ENCODE data around the gene ATP9B.

Gene ATP9B

GRCh38 chr18:79418642-79419041 lies 349.4 kb downstream of the ATP9B start:
- no peak for DNase-seq

- no peak for DNase-seq
These were observed 351.0 kb downstream of the ATP9B start for GRCh38 chr18:79420033-79420745.

- DNase-seq: no peak
These were observed 352.2 kb downstream of the ATP9B start for GRCh38 chr18:79421275-79421857.

- DNase-seq: no peak
These were observed 353.0 kb downstream of the ATP9B start for GRCh38 chr18:79422022-79422782.

GRCh38 chr18:79422783-79423165 lies 353.6 kb downstream of the ATP9B start:
- no peak for DNase-seq

- no peak for DNase-seq
These were observed 354.2 kb downstream of the ATP9B start for GRCh38 chr18:79423211-79424007.

GRCh38 chr18:79424008-79424565 lies 354.9 kb downstream of the ATP9B start:
- DNase-seq: no peak

- no peak for DNase-seq
These were observed 355.8 kb downstream of the ATP9B start for GRCh38 chr18:79424880-79425568.

- DNase-seq: no peak
These were observed 356.3 kb downstream of the ATP9B start for GRCh38 chr18:79425569-79425886.

GRCh38 chr18:79426376-79427300 lies 357.4 kb downstream of the ATP9B start:
- no peak for DNase-seq

- DNase-seq: no peak
These were observed 358.4 kb downstream of the ATP9B start for GRCh38 chr18:79427368-79428225.

All from CD4-positive, alpha-beta T cell treated with Interleukin-6 for 4 hours (primary cell).